Osteocyte (in vitro differentiated cells): Measurements from ENCODE around the gene DHX16. TPM values are rescaled to one million over a fixed set of nuclear protein-coding genes. Genes with fewer than 3 reads are reported as not detected.

Experiments
- DNase-seq: peaks from one replicate; pipeline ENCODE4 v3.0.0; 2021; ENCODE audit warnings: mixed read lengths; ENCODE audit not compliant: unreplicated experiment; ENCODE audit errors: extremely low spot score
- H3K27ac Mint-ChIP-seq: one replicate; pipeline ENCODE4 v1.8.0; 2021; ENCODE audit warnings: mild to moderate bottlenecking, mixed read lengths; ENCODE audit not compliant: unreplicated experiment
- H3K27me3 Mint-ChIP-seq: one replicate; pipeline ENCODE4 v1.8.0; 2021; ENCODE audit warnings: mixed read lengths; ENCODE audit not compliant: unreplicated experiment
- H3K36me3 Mint-ChIP-seq: one replicate; pipeline ENCODE4 v1.8.0; 2021; ENCODE audit warnings: mixed read lengths; ENCODE audit not compliant: unreplicated experiment
- H3K4me1 Mint-ChIP-seq: one replicate; pipeline ENCODE4 v1.8.0; 2021; ENCODE audit warnings: mixed read lengths; ENCODE audit not compliant: unreplicated experiment
- H3K4me3 Mint-ChIP-seq: one replicate; pipeline ENCODE4 v1.8.0; 2021; ENCODE audit warnings: mild to moderate bottlenecking, moderate library complexity, mixed read lengths; ENCODE audit not compliant: unreplicated experiment
- H3K9me3 Mint-ChIP-seq: one replicate; pipeline ENCODE4 v1.8.0; 2021; ENCODE audit warnings: mixed read lengths; ENCODE audit not compliant: unreplicated experiment
- total RNA-seq: library from RNA; stranded (reverse); gene quantifications from 2 replicates; pipeline ENCODE4 v1.2.1, GENCODE V29; 2021
- TF ChIP-seq, protein P1 (sequence below): fragments of 200-600 bp; sonication (generic); IDR thresholded peaks from 2 replicates; pipeline ENCODE4 v1.5.0; 2021; ENCODE audit warnings: antibody characterized with exemption, mild to moderate bottlenecking, moderate library complexity

DHX16 gene
- total RNA-seq, 1 donor from 2014 or later = 28.7 TPM

DNA sequence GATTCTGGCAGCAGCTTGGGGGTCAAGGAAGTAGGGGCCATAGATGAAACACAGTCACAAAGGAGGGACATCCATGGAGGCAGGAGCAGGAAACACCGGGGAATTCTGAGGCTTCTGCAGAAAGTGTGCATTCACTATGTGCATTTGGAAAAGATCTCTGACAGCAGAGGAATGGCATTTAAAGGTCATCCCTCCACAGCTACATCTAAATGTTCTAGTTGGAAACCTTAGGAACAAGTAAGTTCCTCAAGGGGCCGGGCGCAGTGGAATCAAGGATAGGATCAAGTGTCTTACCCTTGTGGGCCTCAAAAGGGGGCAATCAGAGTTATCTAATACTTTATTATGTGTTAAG lies 17.1 kb downstream of the DHX16 start:
- TF ChIP-seq, protein P1, sequence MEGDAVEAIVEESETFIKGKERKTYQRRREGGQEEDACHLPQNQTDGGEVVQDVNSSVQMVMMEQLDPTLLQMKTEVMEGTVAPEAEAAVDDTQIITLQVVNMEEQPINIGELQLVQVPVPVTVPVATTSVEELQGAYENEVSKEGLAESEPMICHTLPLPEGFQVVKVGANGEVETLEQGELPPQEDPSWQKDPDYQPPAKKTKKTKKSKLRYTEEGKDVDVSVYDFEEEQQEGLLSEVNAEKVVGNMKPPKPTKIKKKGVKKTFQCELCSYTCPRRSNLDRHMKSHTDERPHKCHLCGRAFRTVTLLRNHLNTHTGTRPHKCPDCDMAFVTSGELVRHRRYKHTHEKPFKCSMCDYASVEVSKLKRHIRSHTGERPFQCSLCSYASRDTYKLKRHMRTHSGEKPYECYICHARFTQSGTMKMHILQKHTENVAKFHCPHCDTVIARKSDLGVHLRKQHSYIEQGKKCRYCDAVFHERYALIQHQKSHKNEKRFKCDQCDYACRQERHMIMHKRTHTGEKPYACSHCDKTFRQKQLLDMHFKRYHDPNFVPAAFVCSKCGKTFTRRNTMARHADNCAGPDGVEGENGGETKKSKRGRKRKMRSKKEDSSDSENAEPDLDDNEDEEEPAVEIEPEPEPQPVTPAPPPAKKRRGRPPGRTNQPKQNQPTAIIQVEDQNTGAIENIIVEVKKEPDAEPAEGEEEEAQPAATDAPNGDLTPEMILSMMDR = no peak
- Mint-ChIP-seq H3K9me3 (no peaks in the 10 kb centered on the region), H3K4me3 (no peak overlapping the region), H3K4me1 (no peaks in the 10 kb centered on the region), H3K27me3 (no peaks in the 10 kb centered on the region), H3K27ac (no peak overlapping the region), H3K36me3 (peaks cover 58% of the 10 kb centered on the region)
- DNase-seq = no peak

DNA sequence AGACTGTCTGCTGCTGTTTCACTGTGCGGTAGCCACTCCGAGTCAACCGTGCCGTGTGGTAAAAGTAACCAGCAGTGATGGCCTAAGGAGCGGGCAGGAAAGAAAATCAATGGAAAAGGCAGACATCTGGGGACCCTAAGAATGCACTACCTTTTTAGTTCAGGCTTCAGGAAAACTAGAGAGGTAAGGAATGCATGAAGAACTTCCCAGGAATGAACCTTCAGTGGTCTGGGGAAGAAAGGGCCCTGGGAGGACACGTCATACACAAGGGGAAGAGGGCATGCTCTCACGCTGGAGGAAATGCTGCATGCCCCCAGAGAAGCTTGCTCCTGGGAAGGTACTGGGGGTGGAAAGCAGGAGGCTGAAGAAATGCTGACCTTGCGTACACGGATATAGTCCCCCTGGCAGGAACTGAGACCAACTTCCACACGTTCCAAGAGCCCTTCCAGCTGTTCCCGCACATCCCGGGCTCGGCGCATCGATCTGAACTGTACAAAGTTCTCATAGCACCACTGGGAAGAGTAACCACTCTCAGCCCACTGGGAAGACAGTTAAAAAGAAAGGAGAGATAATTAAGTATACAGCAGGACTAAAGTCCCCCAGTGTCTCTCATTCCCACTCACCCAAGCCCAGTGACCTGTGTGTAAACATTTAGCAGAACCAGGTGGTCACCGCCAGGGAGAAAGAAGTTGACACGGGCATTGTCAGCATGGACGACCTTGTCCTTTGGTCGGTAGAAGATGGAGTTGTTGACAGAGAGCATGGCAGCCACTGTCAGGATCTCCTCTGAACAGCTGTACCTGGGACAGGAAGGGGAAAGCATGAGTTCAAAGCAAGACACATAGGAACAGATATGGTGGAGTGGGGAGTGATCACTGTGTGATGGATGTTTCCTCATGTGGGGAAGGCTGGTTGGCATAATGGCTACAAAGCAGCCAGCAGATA lies 17.7 kb downstream of the DHX16 start:
- H3K27ac Mint-ChIP-seq = no peak overlapping the region
- DNase-seq = no peak
- TF ChIP-seq, protein P1 = no peak
- peaks cover 55% of the 10 kb centered on the region for H3K36me3 Mint-ChIP-seq
- H3K4me1 Mint-ChIP-seq = no peaks in the 10 kb centered on the region
- no peaks in the 10 kb centered on the region for H3K9me3 Mint-ChIP-seq
- no peak overlapping the region for H3K4me3 Mint-ChIP-seq
- H3K27me3 Mint-ChIP-seq = no peaks in the 10 kb centered on the region

DNA sequence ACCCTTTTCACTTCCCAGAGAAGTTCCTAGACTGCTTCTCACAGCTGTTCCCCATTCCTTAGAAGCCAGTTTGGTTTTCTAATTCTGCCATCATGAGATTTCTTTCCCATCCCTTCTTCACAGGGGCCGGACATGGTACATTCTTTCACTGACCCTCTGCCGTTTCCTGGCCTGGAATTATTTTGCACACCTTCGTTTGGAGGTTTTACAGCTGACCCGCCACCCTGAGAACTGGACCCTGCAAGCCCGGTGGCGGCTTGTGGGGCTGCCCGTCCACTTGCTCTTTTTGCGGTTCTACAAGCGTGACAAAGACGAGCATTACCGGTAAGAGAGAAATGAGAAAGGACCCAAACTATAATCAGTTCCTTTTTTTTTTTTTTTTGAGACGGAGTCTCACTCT lies 21.7 kb downstream of the DHX16 start:
- peaks cover 33% of the 10 kb centered on the region for H3K36me3 Mint-ChIP-seq
- no peak for DNase-seq
- no peak overlapping the region for H3K27ac Mint-ChIP-seq
- H3K9me3 Mint-ChIP-seq = no peaks in the 10 kb centered on the region
- H3K4me1 Mint-ChIP-seq = peaks cover 13% of the 10 kb centered on the region
- H3K27me3 Mint-ChIP-seq = no peaks in the 10 kb centered on the region
- TF ChIP-seq, protein P1 = no peak
- no peak overlapping the region for H3K4me3 Mint-ChIP-seq

DNA sequence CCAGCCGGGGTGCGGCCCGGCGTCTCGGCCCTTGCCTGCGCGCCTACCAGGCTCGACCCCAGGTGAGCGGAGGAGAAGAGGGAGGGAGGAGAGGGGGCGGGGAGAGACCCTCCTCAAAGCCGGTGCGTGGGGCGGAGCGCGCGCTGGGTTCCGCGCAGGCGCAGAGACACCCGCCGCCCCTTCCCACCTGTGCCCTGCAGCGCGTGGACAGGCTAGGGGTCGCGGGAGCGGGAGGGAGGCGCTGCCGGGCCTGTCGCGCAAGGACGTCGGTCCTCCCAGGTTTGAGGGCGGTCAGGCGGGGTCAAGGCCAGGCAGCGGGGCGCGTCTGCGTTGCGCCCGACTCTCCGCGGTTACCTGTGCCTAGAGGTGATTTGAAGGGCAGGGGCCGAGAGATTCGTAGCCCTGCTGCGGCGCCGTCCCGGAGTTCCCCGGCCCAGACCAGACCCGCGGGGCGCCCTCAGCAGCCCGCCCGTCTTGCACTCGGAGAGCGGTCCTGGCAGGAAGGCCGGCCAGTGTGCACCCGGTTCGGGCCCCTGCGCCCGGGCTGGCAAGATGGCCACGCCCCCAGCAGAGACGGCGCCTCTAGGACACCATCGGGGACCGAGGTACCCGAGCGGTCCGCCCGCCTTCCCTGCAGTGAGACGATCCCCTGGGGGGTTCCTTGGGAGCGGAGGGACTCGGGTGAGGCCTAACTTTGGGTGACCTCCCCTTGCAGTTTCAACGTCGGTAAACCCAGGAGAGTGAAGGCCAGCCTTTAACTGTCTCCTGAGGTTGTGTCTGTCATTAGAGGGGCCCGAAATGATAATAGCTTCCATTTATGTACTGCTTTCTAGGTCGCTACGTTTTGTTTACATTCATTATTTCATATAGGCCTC lies 25.3 kb downstream of the DHX16 start:
- Mint-ChIP-seq H3K4me1 (peaks cover 15% of the 10 kb centered on the region), H3K27ac (peak overlapping the region; percentile 74), H3K27me3 (no peaks in the 10 kb centered on the region), H3K36me3 (peaks cover 24% of the 10 kb centered on the region), H3K4me3 (peak overlapping the region; percentile 83), H3K9me3 (no peaks in the 10 kb centered on the region)
- peak; percentile 90 for DNase-seq
- TF ChIP-seq, protein P1 = no peak
